ENCODE results near the gene FAF1.

FAF1 gene

DNA sequence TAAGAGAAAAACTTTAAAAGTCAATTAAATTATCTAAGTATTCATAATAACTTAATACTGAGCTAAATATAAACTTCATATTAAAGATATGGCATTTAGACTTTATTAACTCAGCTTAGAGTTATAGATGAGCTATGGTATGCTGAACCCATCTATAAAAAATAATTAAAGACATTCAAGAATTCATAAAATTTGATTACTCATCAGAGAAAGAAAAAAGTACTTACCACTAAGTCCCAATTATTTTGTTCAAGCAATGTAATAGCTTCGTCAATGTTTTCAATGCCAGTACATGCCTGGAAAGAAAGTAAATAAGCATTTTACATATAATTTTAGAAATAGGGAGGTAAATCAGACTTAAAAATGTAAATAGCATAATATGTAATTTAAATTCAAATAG is 102.4 kb downstream of the FAF1 start:
- peaks cover 0 to 4% of the 10 kb centered on the region in 2 donors for H3K4me1 ChIP-seq (ENCODE audit: control insufficient read depth in 2 of 2, insufficient read depth in 2 of 2, low read length in 2 of 2)
- no peak overlapping the region for H3K4me3 ChIP-seq (ENCODE audit: low read length in 2 of 2)
- H3K27ac ChIP-seq (ENCODE audit: low read depth in 2 of 2, low read length in 2 of 2) = no peak overlapping the region
- no peaks in the 10 kb centered on the region for H3K36me3 ChIP-seq (ENCODE audit: control insufficient read depth in 2 of 2, insufficient read depth in 2 of 2, low read length in 2 of 2)
- H3K9ac ChIP-seq (ENCODE audit: low read depth in 1 of 2, low read length in 2 of 2) = no peak overlapping the region
- H3K27me3 ChIP-seq (ENCODE audit: control insufficient read depth in 2 of 2, insufficient read depth in 2 of 2, low read length in 2 of 2) = no peaks in the 10 kb centered on the region
- no peaks in the 10 kb centered on the region for H3K9me3 ChIP-seq (ENCODE audit: control insufficient read depth in 2 of 2, low read length in 2 of 2)

DNA sequence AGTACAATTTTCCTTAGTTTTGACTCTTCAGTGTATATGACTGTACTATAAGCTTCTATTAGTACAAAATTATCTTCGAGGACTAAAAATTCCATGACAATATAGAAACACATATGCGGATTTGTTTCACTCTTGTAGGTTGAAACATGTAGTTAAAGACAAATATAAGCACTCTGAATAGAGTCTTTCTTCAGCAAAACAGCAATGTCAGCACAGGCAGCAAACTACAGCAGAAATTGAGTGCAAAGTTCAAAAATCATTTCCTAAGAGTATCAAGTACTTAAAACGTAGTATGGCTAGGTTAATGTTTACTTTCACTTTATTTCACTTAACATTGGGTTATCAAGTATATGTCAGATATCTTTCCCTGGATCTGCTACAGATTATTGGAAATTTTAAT is 106.7 kb downstream of the FAF1 start:
- H3K27ac ChIP-seq (ENCODE audit: low read depth in 2 of 2, low read length in 2 of 2) = no peak overlapping the region
- peaks cover 4 to 17% of the 10 kb centered on the region in 2 donors for H3K4me1 ChIP-seq (ENCODE audit: control insufficient read depth in 2 of 2, insufficient read depth in 2 of 2, low read length in 2 of 2)
- H3K4me3 ChIP-seq (ENCODE audit: low read length in 2 of 2) = peak overlapping the region in 1 of 2 donors; percentile 17

DNA sequence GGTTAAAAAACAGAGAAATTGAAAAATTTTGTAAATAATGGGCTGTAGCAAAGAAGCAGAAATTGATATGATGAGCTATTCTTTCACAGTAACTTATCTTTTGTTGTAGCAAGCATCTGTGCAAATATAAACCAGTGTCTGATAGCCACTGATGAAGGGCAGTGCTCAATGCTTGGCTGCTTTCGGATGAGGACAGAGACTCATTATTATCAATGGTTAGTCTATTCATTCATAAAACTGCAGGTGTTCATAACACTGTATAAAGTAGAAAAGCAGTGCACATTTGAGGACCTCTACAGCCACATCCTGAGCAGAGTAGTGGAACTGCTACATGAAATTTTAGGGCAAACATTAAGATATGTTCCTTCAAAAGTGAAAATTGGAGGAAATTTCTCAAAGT is 107.2 kb downstream of the FAF1 start:
- Histone ChIP-seq H3K36me3 (ENCODE audit: control insufficient read depth in 2 of 2, insufficient read depth in 2 of 2, low read length in 2 of 2) (no peaks in the 10 kb centered on the region), H3K27ac (ENCODE audit: low read depth in 2 of 2, low read length in 2 of 2) (no peak overlapping the region), H3K4me3 (ENCODE audit: low read length in 2 of 2) (peak overlapping the region in 1 of 2 donors; percentile 17), H3K9ac (ENCODE audit: low read depth in 1 of 2, low read length in 2 of 2) (no peak overlapping the region), H3K27me3 (ENCODE audit: control insufficient read depth in 2 of 2, insufficient read depth in 2 of 2, low read length in 2 of 2) (no peaks in the 10 kb centered on the region), H3K9me3 (ENCODE audit: control insufficient read depth in 2 of 2, low read length in 2 of 2) (no peaks in the 10 kb centered on the region), H3K4me1 (ENCODE audit: control insufficient read depth in 2 of 2, insufficient read depth in 2 of 2, low read length in 2 of 2) (peaks cover 4 to 17% of the 10 kb centered on the region in 2 donors)

More for the DNA sequence above, 106.7 kb downstream of the FAF1 start:
- no peaks in the 10 kb centered on the region for H3K9me3 ChIP-seq (ENCODE audit: control insufficient read depth in 2 of 2, low read length in 2 of 2)
- H3K9ac ChIP-seq (ENCODE audit: low read depth in 1 of 2, low read length in 2 of 2) = no peak overlapping the region
- no peaks in the 10 kb centered on the region for H3K27me3 ChIP-seq (ENCODE audit: control insufficient read depth in 2 of 2, insufficient read depth in 2 of 2, low read length in 2 of 2)
- H3K36me3 ChIP-seq (ENCODE audit: control insufficient read depth in 2 of 2, insufficient read depth in 2 of 2, low read length in 2 of 2) = no peaks in the 10 kb centered on the region

DNA sequence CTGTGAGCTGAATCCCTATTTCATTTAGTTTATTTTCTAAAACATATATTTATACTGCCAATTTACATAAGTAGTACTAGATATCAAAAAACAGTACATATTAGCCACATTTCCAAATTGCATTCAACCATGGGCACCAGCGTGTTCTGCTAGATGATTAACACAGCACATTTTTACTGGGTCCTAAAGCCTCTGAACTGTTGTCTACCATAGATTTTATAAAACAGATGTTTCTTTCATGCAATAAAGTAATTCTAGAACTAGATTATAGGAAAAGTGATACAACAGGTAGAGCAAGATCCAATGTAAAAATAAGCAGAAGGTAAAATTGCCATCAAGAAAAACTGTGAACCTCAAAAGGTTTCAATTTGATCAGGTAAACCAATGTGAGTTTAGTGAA is 108.6 kb downstream of the FAF1 start:
- Histone ChIP-seq H3K4me3 (ENCODE audit: low read length in 2 of 2) (peak overlapping the region in 1 of 2 donors; percentile 20), H3K9me3 (ENCODE audit: control insufficient read depth in 2 of 2, low read length in 2 of 2) (no peaks in the 10 kb centered on the region), H3K4me1 (ENCODE audit: control insufficient read depth in 2 of 2, insufficient read depth in 2 of 2, low read length in 2 of 2) (peaks cover 4 to 17% of the 10 kb centered on the region in 2 donors), H3K27me3 (ENCODE audit: control insufficient read depth in 2 of 2, insufficient read depth in 2 of 2, low read length in 2 of 2) (no peaks in the 10 kb centered on the region), H3K9ac (ENCODE audit: low read depth in 1 of 2, low read length in 2 of 2) (no peak overlapping the region), H3K27ac (ENCODE audit: low read depth in 2 of 2, low read length in 2 of 2) (no peak overlapping the region), H3K36me3 (ENCODE audit: control insufficient read depth in 2 of 2, insufficient read depth in 2 of 2, low read length in 2 of 2) (no peaks in the 10 kb centered on the region)

DNA sequence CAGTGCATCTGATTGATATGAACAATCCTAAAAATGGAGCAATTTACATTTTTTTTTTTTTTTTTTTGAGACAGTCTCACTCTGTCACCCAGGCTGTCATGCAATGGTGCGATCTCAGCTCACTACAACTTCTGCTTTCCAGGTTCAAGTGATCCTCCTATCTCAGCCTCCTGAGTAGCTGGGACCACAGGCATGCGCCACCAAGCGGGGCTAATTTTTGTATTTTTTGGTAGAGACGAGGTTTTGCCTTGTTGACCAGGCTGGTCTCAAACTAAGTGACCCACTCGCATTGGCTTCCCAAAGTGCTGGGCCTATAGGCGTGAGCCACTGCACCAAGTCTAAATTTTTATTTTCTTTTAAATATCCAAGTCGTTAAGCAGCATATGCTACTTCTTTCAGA is 109.0 kb downstream of the FAF1 start:
- peaks cover 4 to 19% of the 10 kb centered on the region in 2 donors for H3K4me1 ChIP-seq (ENCODE audit: control insufficient read depth in 2 of 2, insufficient read depth in 2 of 2, low read length in 2 of 2)
- H3K27me3 ChIP-seq (ENCODE audit: control insufficient read depth in 2 of 2, insufficient read depth in 2 of 2, low read length in 2 of 2) = no peaks in the 10 kb centered on the region
- H3K9me3 ChIP-seq (ENCODE audit: control insufficient read depth in 2 of 2, low read length in 2 of 2) = no peaks in the 10 kb centered on the region
- H3K4me3 ChIP-seq (ENCODE audit: low read length in 2 of 2) = peak overlapping the region in 1 of 2 donors; percentile 20
- no peaks in the 10 kb centered on the region for H3K36me3 ChIP-seq (ENCODE audit: control insufficient read depth in 2 of 2, insufficient read depth in 2 of 2, low read length in 2 of 2)
- no peak overlapping the region for H3K27ac ChIP-seq (ENCODE audit: low read depth in 2 of 2, low read length in 2 of 2)
- no peak overlapping the region for H3K9ac ChIP-seq (ENCODE audit: low read depth in 1 of 2, low read length in 2 of 2)

DNA sequence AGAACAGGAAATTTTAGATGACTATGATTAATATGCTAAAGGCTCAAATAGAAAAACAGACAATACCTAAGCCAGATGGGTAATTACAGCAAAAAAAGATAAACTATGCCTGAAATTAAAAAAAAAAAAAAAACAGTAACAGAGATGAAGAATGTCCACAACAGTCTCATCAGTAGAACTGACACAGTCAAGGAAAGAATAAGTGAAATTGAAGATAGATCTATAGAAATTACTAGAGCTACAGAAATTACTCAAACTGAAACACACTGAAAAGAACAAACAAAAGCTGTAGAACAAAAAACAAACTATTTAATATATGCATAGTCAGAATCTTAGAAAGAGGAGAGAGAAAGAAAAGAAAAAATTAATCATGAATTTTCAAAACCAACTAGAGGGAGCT is 112.8 kb downstream of the FAF1 start:
- no peak overlapping the region for H3K27ac ChIP-seq (ENCODE audit: low read depth in 2 of 2, low read length in 2 of 2)
- peaks cover 0 to 15% of the 10 kb centered on the region in 2 donors for H3K4me1 ChIP-seq (ENCODE audit: control insufficient read depth in 2 of 2, insufficient read depth in 2 of 2, low read length in 2 of 2)

DNA sequence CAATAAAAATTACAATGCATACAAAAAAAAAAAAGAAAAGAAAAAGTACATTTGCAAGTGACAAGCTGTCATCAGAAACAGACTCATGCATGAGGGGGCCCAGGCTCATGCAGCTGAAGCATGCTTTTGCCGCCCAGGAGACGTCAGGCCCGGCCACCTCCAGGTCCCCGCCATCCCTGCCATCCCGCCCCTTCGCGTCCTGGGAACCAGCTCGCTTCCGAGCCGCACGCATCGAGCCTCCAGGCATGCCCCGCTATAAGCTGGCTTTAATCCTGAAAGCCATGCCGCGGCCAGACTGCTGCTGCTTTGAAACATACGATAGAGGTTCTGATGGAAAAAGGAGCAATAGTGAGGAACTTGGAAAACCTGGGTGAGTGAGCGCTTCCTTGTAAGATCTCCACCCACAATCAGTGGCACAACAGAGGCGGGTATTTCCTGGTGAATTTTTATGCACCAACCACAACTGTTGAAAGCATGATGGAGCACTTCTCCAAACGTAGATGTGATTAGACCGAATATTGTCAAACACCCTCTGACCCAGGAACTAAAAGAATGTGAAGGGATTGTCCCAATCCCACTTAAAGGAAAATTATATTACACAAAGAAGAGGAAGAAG is 113.7 kb downstream of the FAF1 start:
- no peaks in the 10 kb centered on the region for H3K36me3 ChIP-seq (ENCODE audit: control insufficient read depth in 2 of 2, insufficient read depth in 2 of 2, low read length in 2 of 2)
- H3K9me3 ChIP-seq (ENCODE audit: control insufficient read depth in 2 of 2, low read length in 2 of 2) = no peaks in the 10 kb centered on the region
- no peak overlapping the region for H3K9ac ChIP-seq (ENCODE audit: low read depth in 1 of 2, low read length in 2 of 2)
- no peak overlapping the region for H3K27ac ChIP-seq (ENCODE audit: low read depth in 2 of 2, low read length in 2 of 2)
- no peak overlapping the region for H3K4me3 ChIP-seq (ENCODE audit: low read length in 2 of 2)
- peaks cover 0 to 7% of the 10 kb centered on the region in 2 donors for H3K4me1 ChIP-seq (ENCODE audit: control insufficient read depth in 2 of 2, insufficient read depth in 2 of 2, low read length in 2 of 2)
- H3K27me3 ChIP-seq (ENCODE audit: control insufficient read depth in 2 of 2, insufficient read depth in 2 of 2, low read length in 2 of 2) = no peaks in the 10 kb centered on the region

More for the DNA sequence above, 112.8 kb downstream of the FAF1 start:
- no peaks in the 10 kb centered on the region for H3K27me3 ChIP-seq (ENCODE audit: control insufficient read depth in 2 of 2, insufficient read depth in 2 of 2, low read length in 2 of 2)
- H3K9ac ChIP-seq (ENCODE audit: low read depth in 1 of 2, low read length in 2 of 2) = no peak overlapping the region
- no peaks in the 10 kb centered on the region for H3K36me3 ChIP-seq (ENCODE audit: control insufficient read depth in 2 of 2, insufficient read depth in 2 of 2, low read length in 2 of 2)
- H3K9me3 ChIP-seq (ENCODE audit: control insufficient read depth in 2 of 2, low read length in 2 of 2) = no peaks in the 10 kb centered on the region
- H3K4me3 ChIP-seq (ENCODE audit: low read length in 2 of 2) = no peak overlapping the region

DNA sequence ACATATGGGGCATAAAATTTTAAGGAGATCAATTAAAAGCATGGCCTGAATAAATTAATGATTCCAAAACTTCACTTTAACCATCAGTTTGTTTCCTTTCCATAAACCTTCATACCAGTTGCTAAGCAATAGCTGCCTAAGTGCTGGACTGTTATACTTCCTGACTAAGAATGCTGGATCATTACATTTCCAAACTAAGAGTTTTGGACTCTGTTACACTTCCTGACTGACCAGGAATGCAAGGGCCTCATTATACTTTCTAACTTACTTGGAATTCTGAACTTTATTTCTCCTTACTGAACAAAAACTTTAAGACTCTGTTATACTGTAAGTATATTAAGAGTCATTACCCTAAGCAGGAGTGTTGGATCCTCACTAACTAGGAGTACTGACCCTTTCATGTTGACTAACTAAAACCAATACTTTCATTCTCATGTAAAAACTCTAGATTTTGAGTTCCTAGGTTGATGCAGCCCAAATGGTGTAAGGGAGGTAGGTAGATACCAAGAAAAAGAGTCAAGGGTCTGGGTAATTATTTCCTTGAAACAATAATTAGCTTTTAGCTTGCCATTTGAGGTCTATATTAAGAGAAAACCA is 118.2 kb downstream of the FAF1 start:
- Histone ChIP-seq H3K4me3 (ENCODE audit: low read length in 2 of 2) (no peak overlapping the region), H3K27me3 (ENCODE audit: control insufficient read depth in 2 of 2, insufficient read depth in 2 of 2, low read length in 2 of 2) (no peaks in the 10 kb centered on the region), H3K9me3 (ENCODE audit: control insufficient read depth in 2 of 2, low read length in 2 of 2) (no peaks in the 10 kb centered on the region), H3K4me1 (ENCODE audit: control insufficient read depth in 2 of 2, insufficient read depth in 2 of 2, low read length in 2 of 2) (peaks cover 0 to 2% of the 10 kb centered on the region in 2 donors), H3K27ac (ENCODE audit: low read depth in 2 of 2, low read length in 2 of 2) (no peak overlapping the region), H3K9ac (ENCODE audit: low read depth in 1 of 2, low read length in 2 of 2) (no peak overlapping the region), H3K36me3 (ENCODE audit: control insufficient read depth in 2 of 2, insufficient read depth in 2 of 2, low read length in 2 of 2) (no peaks in the 10 kb centered on the region)

DNA sequence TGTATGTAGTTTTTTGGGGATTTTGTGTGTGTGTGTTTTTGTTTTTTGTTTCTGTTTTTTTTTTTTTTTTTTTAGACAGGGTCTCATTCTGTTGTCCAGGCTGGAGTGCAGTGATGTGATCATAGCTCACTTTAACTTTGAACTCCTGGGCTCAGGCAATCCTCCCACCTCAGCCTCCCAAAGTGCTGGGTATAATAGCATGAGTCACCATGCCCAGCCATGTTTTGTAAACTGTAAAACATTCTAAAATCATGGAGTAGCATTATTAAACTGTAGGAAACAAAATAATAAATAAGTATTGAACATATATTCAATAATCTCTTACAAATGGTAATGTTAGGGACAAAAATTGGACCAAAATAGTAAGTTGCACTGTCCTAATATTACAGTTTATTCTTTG is 124.0 kb downstream of the FAF1 start:
- Histone ChIP-seq H3K4me1 (ENCODE audit: control insufficient read depth in 2 of 2, insufficient read depth in 2 of 2, low read length in 2 of 2) (no peaks in the 10 kb centered on the region), H3K27ac (ENCODE audit: low read depth in 2 of 2, low read length in 2 of 2) (no peak overlapping the region), H3K4me3 (ENCODE audit: low read length in 2 of 2) (no peak overlapping the region), H3K36me3 (ENCODE audit: control insufficient read depth in 2 of 2, insufficient read depth in 2 of 2, low read length in 2 of 2) (no peaks in the 10 kb centered on the region), H3K9ac (ENCODE audit: low read depth in 1 of 2, low read length in 2 of 2) (no peak overlapping the region), H3K9me3 (ENCODE audit: control insufficient read depth in 2 of 2, low read length in 2 of 2) (no peaks in the 10 kb centered on the region), H3K27me3 (ENCODE audit: control insufficient read depth in 2 of 2, insufficient read depth in 2 of 2, low read length in 2 of 2) (no peaks in the 10 kb centered on the region)

DNA sequence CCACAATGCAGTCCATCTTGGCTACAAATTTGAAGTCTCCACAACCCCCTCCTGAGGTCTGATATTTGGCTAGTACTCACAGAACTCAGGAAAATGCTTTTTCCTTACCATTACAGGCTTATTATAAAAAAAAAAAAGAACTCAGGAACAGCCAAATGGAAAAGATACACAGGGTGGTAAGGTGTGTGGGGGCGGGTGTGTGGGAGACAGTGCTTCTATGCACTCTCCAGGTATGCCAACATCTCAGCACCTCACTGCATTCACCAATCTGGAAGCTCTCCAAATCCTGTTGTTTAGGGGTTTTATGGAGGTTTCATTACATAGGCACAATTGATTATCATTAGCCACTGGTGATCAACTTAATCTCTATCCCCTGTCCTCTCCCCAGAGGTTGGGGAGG is 126.9 kb downstream of the FAF1 start:
- H3K9me3 ChIP-seq (ENCODE audit: control insufficient read depth in 2 of 2, low read length in 2 of 2) = no peaks in the 10 kb centered on the region
- H3K27ac ChIP-seq (ENCODE audit: low read depth in 2 of 2, low read length in 2 of 2) = no peak overlapping the region
- H3K9ac ChIP-seq (ENCODE audit: low read depth in 1 of 2, low read length in 2 of 2) = no peak overlapping the region
- no peaks in the 10 kb centered on the region for H3K27me3 ChIP-seq (ENCODE audit: control insufficient read depth in 2 of 2, insufficient read depth in 2 of 2, low read length in 2 of 2)
- H3K4me1 ChIP-seq (ENCODE audit: control insufficient read depth in 2 of 2, insufficient read depth in 2 of 2, low read length in 2 of 2) = no peaks in the 10 kb centered on the region
- H3K36me3 ChIP-seq (ENCODE audit: control insufficient read depth in 2 of 2, insufficient read depth in 2 of 2, low read length in 2 of 2) = no peaks in the 10 kb centered on the region
- no peak overlapping the region for H3K4me3 ChIP-seq (ENCODE audit: low read length in 2 of 2)
